Ovary (tissue), 9 donors: ENCODE data around the gene PARVA. TPM values are rescaled to one million over a fixed set of nuclear protein-coding genes. Genes with fewer than 3 reads are reported as not detected.

Source experiments
- DNase-seq, 5 donors: peaks; one replicate each; pipeline ENCODE4 v3.0.0-alpha.2; 2019 to 2020
- H3K27ac ChIP-seq, 2 donors: fragments of 200-600 bp; one replicate each; pipeline versions ENCODE4 v1.5.1 to v1.8.0; 2019 to 2022
- H3K27me3 ChIP-seq: fragments of 200-600 bp; one replicate; pipeline ENCODE4 v1.8.0; 2022
- H3K36me3 ChIP-seq: fragments of 200-600 bp; sonication (generic); one replicate; pipeline ENCODE4 v1.5.1; 2019
- H3K4me1 ChIP-seq: one replicate; pipeline ENCODE4 v1.8.1; 2013; ENCODE audit warnings: mild to moderate bottlenecking, moderate library complexity; ENCODE audit not compliant: insufficient read depth
- H3K4me3 ChIP-seq: fragments of 200-600 bp; sonication (generic); one replicate; pipeline ENCODE4 v1.5.1; 2017
- H3K9me3 ChIP-seq, 2 donors: fragments of 200-600 bp in 1 of 2; sonication (generic) in 1 of 2; one replicate each; pipeline versions ENCODE4 v1.5.1 to v1.8.1; 2013 to 2019; ENCODE audit warnings: mild to moderate bottlenecking in 1 of 2, moderate library complexity in 1 of 2
- CTCF ChIP-seq, 3 donors: fragments of 450-650 bp in 2 of 3; fragments of 200-600 bp in 1 of 3; IDR thresholded peaks; one replicate each; pipeline versions ENCODE4 v1.5.1 to v1.8.0; 2016 to 2022; ENCODE audit warnings: antibody characterized with exemption in 3 of 3, mild to moderate bottlenecking in 1 of 3
- EP300 ChIP-seq: sonication (generic); formaldehyde crosslinking; IDR thresholded peaks from one replicate; pipeline ENCODE4 v1.6.1; 2017; ENCODE audit warnings: antibody characterized with exemption
- POLR2A ChIP-seq: fragments of 450-650 bp; IDR thresholded peaks from one replicate; pipeline ENCODE4 v1.6.1; 2017; ENCODE audit warnings: antibody characterized with exemption, mild to moderate bottlenecking, moderate library complexity
- WGBS, 3 donors: extraction: QIAGEN DNeasy Blood & Tissue Kit in 1 of 3; methylation state at CpG; one replicate each; pipeline versions ENCODE4 v1.1.5 to v1.1.7; 2013 to 2017; 5-methylcytosine and 5-hydroxymethylcytosine counted together
- intact Hi-C, 4 donors: fragments of 100-400 bp; cut with DNase I; formaldehyde crosslinking; loops; one replicate each; pipeline versions ENCODE4 v1.11.0 to v1.15.1; 2022 to 2023
- polyA plus RNA-seq, 2 donors: library from polyadenylated mRNA; stranded (reverse); fragments of 200-250 nt in 1 of 2; fragments of 350-450 nt in 1 of 2; fragmentation: Illumina TruSeq in 1 of 2; extraction: RNeasy Lipid Tissue Mini Kit (QIAGEN cat#74804) in 1 of 2; gene quantifications; one replicate each; pipeline ENCODE4 v1.2.3, GENCODE V29; 2013 to 2014
- total RNA-seq, 7 donors: library from RNA; depleted of rRNA in 2 of 7; stranded (reverse); fragments of >200 nt in 2 of 7; fragmentation: NEBNext Ultra II Directional in 3 of 7; extraction: Animal tissue kit (Norgen Biotek cat#: 25700) in 3 of 7; gene quantifications; one replicate each; pipeline versions ENCODE4 v1.1.0 to v1.2.4, GENCODE V29; 2016 to 2023
- donor health status: DM: no; HTN: no; CAD: no; lungs with moderate emphysema.
- donor health status: DM: no; HTN: no; CAD: no.
- donor health status: Bipolar disorder and iron deficiency.
- donor health status: DM: yes; HTN: yes; CAD: no.
- donor health status: DM: no; HTN: no; CAD: no.
- donor health status: DM: yes; HTN: yes; CAD: no.

PARVA gene
- total and polyA plus RNA-seq, 9 donors: 28.4 to 126 (median 89.8) TPM

- no peak for DNase-seq
- no peak overlapping the region for H3K27ac ChIP-seq
- H3K4me1 ChIP-seq: peaks cover 5% of the 10 kb centered on the region
- no peaks in the 10 kb centered on the region for H3K9me3 ChIP-seq
- no peaks in the 10 kb centered on the region for H3K36me3 ChIP-seq
- intact Hi-C loops: no loop called here
- no peak overlapping the region for H3K4me3 ChIP-seq
- TF ChIP-seq EP300: no peak
- TF ChIP-seq CTCF (IDR thresholded peaks at IDR 0.05): no peak
- TF ChIP-seq POLR2A: no peak
- 99 to 100% (median 100%) methylated on average over 3 of the region's 3 CpGs for WGBS, 3 donors
- no peaks in the 10 kb centered on the region for H3K27me3 ChIP-seq
Observed at GRCh38 chr11:12499071-12499470, 121.7 kb downstream of the PARVA start.

- Histone ChIP-seq H3K27me3 (no peaks in the 10 kb centered on the region), H3K27ac (no peak overlapping the region), H3K4me1 (peaks cover 8% of the 10 kb centered on the region), H3K36me3 (no peaks in the 10 kb centered on the region), H3K4me3 (no peak overlapping the region), H3K9me3 (no peaks in the 10 kb centered on the region)
- TF ChIP-seq CTCF (IDR thresholded peaks at IDR 0.05): no peak
- no peak for TF ChIP-seq POLR2A
- TF ChIP-seq EP300: no peak
- no peak for DNase-seq
- 77 to 89% (median 85%) methylated on average over 2 of the region's 2 CpGs for WGBS, 3 donors
- intact Hi-C loops: loop anchor here in 1 of 4 donors (10.0 kb wide), 1 partner anchor 127 kb away; the partner anchor contains the start of gene PARVA
Observed at GRCh38 chr11:12502046-12502445, 124.7 kb downstream of the PARVA start.

GRCh38 chr11:12503039-12503484, 125.7 kb downstream of the PARVA start:
- Histone ChIP-seq H3K9me3 (no peaks in the 10 kb centered on the region), H3K27ac (no peak overlapping the region), H3K27me3 (no peaks in the 10 kb centered on the region), H3K4me3 (no peak overlapping the region), H3K36me3 (no peaks in the 10 kb centered on the region), H3K4me1 (peaks cover 15% of the 10 kb centered on the region)
- TF ChIP-seq CTCF (IDR thresholded peaks at IDR 0.05): no peak
- TF ChIP-seq EP300: no peak
- TF ChIP-seq POLR2A: no peak
- WGBS, 3 donors: 73 to 80% (median 75%) methylated on average over 3 of the region's 3 CpGs
- intact Hi-C loops: loop anchor here in 1 of 4 donors (10.0 kb wide), 1 partner anchor 128 kb away; the partner anchor contains the start of gene PARVA
- DNase-seq: no peak

- Histone ChIP-seq H3K4me1 (peaks cover 15% of the 10 kb centered on the region), H3K4me3 (no peak overlapping the region), H3K27me3 (no peaks in the 10 kb centered on the region), H3K36me3 (no peaks in the 10 kb centered on the region), H3K9me3 (no peaks in the 10 kb centered on the region), H3K27ac (no peak overlapping the region)
- intact Hi-C loops: loop anchor here in 1 of 4 donors (10.0 kb wide), 1 partner anchor 129 kb away; the partner anchor contains the start of gene PARVA
- no peak for DNase-seq
- WGBS, 3 donors: 31 to 56% (median 40%) methylated on average over 3 of the region's 3 CpGs
- TF ChIP-seq POLR2A (no peak), CTCF (IDR thresholded peaks at IDR 0.05) (no peak), EP300 (no peak)
Observed at GRCh38 chr11:12503886-12504285, 126.5 kb downstream of the PARVA start.
